ACC112 (cell line): ENCODE data around the gene PRKCZ.
A peak's percentile ranks its signal among the peaks of the same experiment; 100 is the strongest.

ENCODE experiments used
- H2AFZ ChIP-seq: fragments of 200-600 bp; sonication (generic); one replicate; pipeline ENCODE4 v1.6.0; 2017; ENCODE audit warnings: antibody characterized with exemption, low read length; ENCODE audit not compliant: unreplicated experiment
- H3K27ac ChIP-seq: fragments of 200-600 bp; sonication (generic); 2 replicates; pipeline ENCODE4 v1.5.1; 2014; ENCODE audit warnings: low read depth, mild to moderate bottlenecking, antibody characterized with exemption, low read length, moderate library complexity
- H3K27me3 ChIP-seq: fragments of 200-600 bp; sonication (generic); 2 replicates; pipeline ENCODE4 v1.6.1; 2014; ENCODE audit warnings: mild to moderate bottlenecking, antibody characterized with exemption, low read length, moderate library complexity, mixed read lengths; ENCODE audit not compliant: insufficient read depth
- H3K36me3 ChIP-seq: fragments of 200-600 bp; sonication (generic); 2 replicates; pipeline ENCODE4 v1.6.1; 2016; ENCODE audit warnings: mild to moderate bottlenecking, antibody characterized with exemption, low read length, moderate library complexity, mixed read lengths; ENCODE audit not compliant: insufficient read depth
- H3K4me1 ChIP-seq: fragments of 200-600 bp; sonication (generic); one replicate; pipeline ENCODE4 v1.6.1; 2016; ENCODE audit warnings: low read length, mixed read lengths; ENCODE audit not compliant: insufficient read depth, unreplicated experiment, control insufficient read depth
- H3K4me3 ChIP-seq: fragments of 200-600 bp; sonication (generic); 2 replicates; pipeline ENCODE4 v1.5.1; 2014; ENCODE audit warnings: mild to moderate bottlenecking, low read depth, low read length
- H3K79me2 ChIP-seq: fragments of 200-600 bp; sonication (generic); one replicate; pipeline ENCODE4 v1.6.0; 2016; ENCODE audit warnings: low read length; ENCODE audit not compliant: control insufficient read depth, unreplicated experiment, insufficient read depth

The PRKCZ gene

DNA sequence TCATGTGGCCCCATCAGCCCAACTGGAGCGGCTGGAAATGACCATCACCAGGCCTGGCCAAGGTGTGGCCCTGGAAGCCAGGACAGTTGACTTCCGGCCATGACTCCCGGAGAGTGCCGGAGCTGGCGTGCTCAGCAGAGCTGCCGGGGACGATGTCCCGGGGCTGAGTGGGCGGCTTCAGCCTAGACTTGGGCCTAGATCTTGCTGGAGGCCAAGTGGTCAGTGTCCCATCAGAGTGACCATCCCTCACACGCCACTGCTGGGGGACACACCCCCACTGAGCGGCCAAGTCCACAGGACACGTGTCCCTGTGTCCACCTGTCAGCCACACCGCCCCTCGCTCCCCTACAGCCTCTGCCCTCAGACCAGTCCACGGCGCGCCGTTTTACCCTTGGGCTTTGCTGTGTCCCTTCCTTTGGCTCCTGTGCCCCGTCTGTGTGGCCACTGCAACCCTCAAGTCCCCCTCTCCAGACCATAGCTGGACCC, 140.3 kb downstream of the PRKCZ start:
- peak overlapping the region; percentile 50; the same call in 1 of the 2 replicates for H3K27ac ChIP-seq
- H3K27me3 ChIP-seq = no peaks in the 10 kb centered on the region
- H3K4me3 ChIP-seq = peak overlapping the region; percentile 78
- H3K79me2 ChIP-seq = peaks cover 25% of the 10 kb centered on the region
- H3K4me1 ChIP-seq = peaks cover 20% of the 10 kb centered on the region
- H3K36me3 ChIP-seq = no peaks in the 10 kb centered on the region
- H2AFZ ChIP-seq = no peak overlapping the region

DNA sequence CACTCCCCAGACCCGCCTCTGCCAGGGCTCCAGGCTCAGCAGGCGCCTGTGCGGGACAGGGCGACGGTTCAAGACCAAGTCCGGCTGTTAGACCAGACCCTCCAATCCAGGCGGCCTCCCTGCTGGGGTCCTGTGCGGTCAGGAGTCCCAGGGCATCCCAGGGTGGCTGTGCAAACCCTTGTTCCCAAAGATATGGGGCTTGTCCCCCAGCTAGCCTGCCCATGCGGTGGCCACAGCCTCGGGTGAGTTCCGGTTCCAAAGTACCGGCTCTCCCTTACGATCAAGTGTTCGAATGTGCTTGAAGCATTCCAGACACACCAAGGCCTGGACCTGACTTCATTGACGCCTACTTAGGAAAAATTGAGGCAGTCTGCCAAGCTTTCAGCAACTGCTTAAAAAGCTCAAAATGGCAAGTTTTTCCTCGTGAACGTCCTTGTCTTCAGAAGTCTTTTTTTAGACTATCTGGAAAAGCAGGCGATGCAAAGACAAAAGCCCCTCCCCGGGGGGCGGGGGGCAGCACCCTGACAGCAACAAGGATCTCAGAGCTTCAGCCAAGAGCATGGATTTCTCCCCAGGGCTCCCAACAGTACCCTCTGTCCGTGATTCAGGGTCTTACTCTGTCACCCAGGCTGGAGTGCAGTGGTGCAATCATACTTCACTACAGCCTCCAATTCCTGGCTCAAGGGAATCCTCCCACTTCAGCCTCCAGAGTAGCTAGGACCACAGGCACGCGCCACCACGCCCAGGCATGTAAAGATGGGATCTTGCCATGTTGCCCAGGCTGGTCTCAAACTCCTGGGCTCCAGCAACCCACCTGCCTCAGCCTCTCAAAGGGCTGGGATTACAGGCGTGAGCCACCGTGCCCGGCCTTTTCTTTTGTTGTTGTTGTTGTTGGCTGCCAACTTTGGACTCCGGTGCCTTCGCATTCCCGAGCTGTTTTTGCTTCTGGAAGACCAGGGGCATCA, 142.1 kb downstream of the PRKCZ start:
- H2AFZ ChIP-seq = no peak overlapping the region
- H3K27me3 ChIP-seq = no peaks in the 10 kb centered on the region
- peak overlapping the region; percentile 71 for H3K4me3 ChIP-seq
- peaks cover 25% of the 10 kb centered on the region for H3K79me2 ChIP-seq
- H3K27ac ChIP-seq = no peak overlapping the region
- H3K4me1 ChIP-seq = peaks cover 20% of the 10 kb centered on the region
- H3K36me3 ChIP-seq = no peaks in the 10 kb centered on the region

DNA sequence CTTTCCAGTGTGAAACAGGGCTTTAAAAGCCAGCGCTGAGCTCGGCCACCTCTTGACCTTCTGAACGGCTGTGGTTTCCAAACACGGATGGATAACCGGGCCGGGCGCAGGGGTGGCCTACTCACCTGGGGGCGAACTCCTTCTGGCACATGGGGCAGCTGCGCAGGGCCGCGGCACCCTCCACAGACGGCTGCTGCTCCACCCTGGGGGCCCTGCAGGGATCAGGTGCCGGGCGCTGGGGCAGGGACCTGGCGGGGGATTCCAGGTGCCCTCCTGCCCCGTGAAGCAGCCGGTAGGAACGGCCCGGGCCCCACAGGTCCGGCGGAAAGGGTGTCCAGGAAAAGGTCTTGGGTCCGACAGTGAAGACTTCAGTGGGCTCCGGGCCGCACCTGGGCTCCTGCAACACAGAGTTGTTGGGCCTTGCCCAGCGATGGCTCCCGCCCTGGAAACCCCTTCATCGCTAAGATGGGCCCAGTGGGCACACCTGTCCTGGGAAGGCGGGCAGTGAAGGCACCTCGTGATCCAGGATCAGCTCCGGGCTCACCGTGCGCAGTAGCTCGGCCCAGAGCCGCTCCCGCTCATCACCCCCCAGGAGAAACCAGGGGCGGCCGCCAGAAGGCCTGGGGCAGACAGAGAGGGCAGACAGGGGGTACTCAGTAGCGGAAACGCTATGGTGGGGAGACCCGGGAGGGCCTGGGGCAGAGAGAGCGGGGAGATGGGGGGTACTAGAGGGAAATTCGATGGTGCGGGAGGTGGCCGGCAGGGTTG, 143.5 kb downstream of the PRKCZ start:
- H3K4me1 ChIP-seq = peaks cover 22% of the 10 kb centered on the region
- no peak overlapping the region for H2AFZ ChIP-seq
- no peak overlapping the region for H3K27ac ChIP-seq
- no peaks in the 10 kb centered on the region for H3K36me3 ChIP-seq
- peaks cover 25% of the 10 kb centered on the region for H3K79me2 ChIP-seq
- H3K4me3 ChIP-seq = peak overlapping the region; percentile 71
- no peaks in the 10 kb centered on the region for H3K27me3 ChIP-seq

DNA sequence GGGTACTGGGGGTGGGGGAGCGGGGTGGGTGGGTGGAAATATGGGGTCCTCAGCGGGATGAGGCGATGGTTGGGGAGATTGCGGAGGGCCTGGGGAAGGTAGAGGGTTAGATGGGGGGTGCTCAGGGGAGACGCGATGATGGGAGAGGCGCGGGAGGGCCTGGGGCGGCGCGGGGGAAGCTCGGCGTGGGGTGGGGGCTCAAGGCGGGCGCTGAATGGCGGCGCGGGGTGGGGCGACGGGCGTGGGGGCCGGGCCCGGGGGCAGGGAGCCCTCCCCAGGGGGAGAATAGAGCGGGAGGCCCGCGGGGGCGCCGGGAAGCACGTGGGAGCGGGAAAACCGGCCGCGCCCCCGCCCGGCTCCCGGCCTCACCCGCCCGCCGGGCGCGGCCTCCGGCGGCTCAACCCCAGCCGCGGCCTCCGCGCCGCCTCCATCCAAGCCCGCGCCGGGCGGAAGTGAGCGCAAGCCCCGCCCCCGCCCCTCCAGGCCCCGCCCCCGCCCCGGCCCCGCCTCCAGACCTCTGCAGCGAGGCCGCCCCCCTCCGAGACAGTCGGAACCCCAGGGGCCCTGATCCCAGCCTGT, 144.2 kb downstream of the PRKCZ start, which contains the start of gene FAAP20:
TSS of gene FAAP20 (minus strand) at position 454 of the 579 bp plus-strand sequence. CDS start at position 431, 23 bp downstream.
- peak within 1 kb of the TSS; percentile 66 for H3K27ac ChIP-seq

DNA sequence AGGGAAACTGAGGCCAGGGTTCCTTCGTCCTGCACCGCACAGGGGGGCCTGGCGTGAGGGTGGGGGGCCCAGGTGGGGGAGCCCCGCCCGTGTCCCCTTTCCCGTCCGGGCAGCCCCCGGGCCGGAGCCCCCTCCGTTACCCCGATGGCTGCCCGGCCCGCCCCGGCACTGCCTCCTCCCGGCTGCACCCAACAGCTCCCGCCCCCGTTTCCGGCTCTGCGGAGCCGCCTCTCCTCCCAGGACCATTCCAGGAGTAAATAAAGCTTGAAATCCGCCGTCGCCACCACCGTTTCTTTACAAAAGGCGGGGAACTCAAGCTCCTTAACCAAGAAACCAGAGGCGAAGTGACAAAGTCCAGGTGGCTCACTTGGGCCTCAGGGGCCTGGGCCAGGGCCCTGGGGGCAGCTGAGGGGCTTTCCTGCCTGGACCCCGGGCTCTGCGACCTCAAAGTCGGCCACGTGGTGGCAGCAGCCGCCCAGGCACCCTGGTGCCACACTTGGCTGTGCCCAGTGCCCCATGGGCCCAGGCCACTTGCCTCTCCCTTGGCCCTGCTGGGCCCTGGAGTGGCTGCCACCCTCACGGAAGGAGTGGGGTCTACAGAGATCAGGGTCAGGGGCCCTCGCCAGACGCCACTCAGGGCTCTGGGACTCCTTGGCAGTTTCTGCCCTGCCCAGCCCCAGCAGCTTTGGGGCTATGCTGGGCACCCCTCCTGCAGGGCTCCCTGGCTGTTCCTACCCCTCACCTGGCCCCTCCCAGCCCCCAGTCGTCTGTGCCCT, 144.9 kb downstream of the PRKCZ start:
- H3K27ac ChIP-seq = peak overlapping the region; percentile 66
- peak overlapping the region; percentile 71 for H3K4me3 ChIP-seq
- no peaks in the 10 kb centered on the region for H3K36me3 ChIP-seq
- H3K27me3 ChIP-seq = no peaks in the 10 kb centered on the region
- peaks cover 26% of the 10 kb centered on the region for H3K4me1 ChIP-seq
- H2AFZ ChIP-seq = peak overlapping the region; percentile 65
- H3K79me2 ChIP-seq = peaks cover 25% of the 10 kb centered on the region

More for the DNA sequence above, 144.2 kb downstream of the PRKCZ start, which contains the start of gene FAAP20:
- Histone ChIP-seq H3K79me2 (peaks cover 25% of the 10 kb centered on the region), H2AFZ (peak within 1 kb of the TSS; percentile 65), H3K27me3 (no peaks in the 10 kb centered on the region), H3K4me3 (peak within 1 kb of the TSS; percentile 71), H3K4me1 (peaks cover 26% of the 10 kb centered on the region), H3K36me3 (no peaks in the 10 kb centered on the region)

DNA sequence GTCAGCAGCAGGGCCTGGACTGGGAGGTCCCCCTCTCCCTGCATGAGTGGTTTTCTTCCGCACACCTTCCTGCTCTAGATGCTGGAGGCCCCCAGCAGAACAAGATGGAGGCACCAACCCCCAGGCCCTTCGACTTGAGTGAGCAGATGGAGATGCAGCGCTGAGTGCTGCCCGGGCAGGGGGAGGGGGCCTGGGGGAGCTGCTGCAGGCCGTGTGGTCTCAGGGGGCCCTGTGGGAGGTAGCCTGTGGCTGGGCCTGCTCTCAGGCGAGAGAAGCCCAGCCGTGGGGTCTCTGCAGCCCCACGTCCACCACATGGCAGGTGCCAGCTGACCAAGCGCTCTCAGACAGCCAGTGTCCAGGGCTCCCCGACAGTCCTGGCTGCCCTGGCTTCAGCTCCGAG, 145.6 kb downstream of the PRKCZ start:
- peaks cover 23% of the 10 kb centered on the region for H3K4me1 ChIP-seq
- peaks cover 29% of the 10 kb centered on the region for H3K79me2 ChIP-seq
- H2AFZ ChIP-seq = no peak overlapping the region
- no peaks in the 10 kb centered on the region for H3K36me3 ChIP-seq
- no peaks in the 10 kb centered on the region for H3K27me3 ChIP-seq
- no peak overlapping the region for H3K4me3 ChIP-seq
- no peak overlapping the region for H3K27ac ChIP-seq

DNA sequence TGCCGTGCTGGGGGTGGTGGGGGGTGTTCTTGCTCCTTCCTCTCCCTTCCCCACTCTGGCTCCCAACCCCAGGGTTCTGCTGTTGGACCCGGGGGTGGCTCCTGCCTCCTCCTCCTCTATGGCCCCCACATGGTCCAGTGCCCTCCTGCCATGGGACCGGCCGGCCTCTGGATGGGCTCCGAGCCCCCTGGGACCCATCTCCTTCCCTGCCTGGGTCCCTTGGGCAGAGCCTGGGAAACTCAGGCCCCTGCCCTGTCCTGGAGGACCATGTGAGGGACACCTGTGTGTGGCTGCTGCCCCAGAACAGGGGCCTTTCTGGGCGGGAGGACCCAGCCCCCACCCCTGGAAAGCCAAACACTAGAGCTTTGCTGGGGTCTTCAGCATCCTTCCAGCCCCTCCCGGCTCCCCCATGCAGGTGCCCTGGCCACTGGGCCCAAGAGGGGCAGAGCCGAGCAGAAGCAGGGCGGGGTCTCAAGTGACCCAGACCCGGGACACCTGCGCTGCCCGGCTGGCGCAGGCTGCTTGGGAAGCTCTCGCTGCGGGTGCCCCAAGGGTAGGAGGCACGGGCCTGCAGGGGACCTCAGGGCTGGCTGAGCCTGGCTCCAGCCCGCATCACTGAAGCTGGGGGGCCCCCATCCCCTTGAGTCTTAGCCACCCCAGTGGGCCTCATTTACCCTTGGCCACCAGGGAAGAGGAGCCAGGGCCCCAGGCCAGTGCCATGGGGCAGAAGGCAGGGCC, 146.9 kb downstream of the PRKCZ start:
- Histone ChIP-seq H3K4me1 (peaks cover 18% of the 10 kb centered on the region), H3K4me3 (no peak overlapping the region), H3K36me3 (no peaks in the 10 kb centered on the region), H3K27ac (no peak overlapping the region), H2AFZ (no peak overlapping the region), H3K27me3 (no peaks in the 10 kb centered on the region), H3K79me2 (peaks cover 22% of the 10 kb centered on the region)

DNA sequence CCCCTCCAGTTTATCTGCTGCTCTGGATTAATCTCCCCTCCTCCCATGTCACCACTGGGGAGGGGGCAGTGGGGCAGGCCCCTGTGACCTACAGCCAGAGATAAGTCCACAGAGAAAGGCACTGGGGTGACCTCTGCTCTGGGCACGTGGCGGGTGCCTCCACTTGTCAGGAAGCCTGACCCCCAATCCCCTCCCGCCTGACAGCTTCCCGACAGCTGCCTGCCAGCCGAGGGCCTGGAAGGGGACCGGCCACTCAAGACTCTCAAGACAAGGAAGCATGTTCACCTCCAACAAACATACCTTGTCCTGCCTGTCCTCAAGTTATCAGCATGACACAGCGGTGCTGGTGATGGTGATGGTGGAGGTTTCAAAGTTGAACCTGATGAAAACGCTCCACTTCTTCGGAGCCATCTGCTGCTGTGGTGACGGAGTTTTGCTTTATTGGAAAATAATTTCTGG, 147.5 kb downstream of the PRKCZ start:
- Histone ChIP-seq H3K27me3 (no peaks in the 10 kb centered on the region), H3K4me3 (no peak overlapping the region), H3K36me3 (no peaks in the 10 kb centered on the region), H3K79me2 (peaks cover 18% of the 10 kb centered on the region), H2AFZ (no peak overlapping the region), H3K4me1 (peaks cover 15% of the 10 kb centered on the region), H3K27ac (no peak overlapping the region)

DNA sequence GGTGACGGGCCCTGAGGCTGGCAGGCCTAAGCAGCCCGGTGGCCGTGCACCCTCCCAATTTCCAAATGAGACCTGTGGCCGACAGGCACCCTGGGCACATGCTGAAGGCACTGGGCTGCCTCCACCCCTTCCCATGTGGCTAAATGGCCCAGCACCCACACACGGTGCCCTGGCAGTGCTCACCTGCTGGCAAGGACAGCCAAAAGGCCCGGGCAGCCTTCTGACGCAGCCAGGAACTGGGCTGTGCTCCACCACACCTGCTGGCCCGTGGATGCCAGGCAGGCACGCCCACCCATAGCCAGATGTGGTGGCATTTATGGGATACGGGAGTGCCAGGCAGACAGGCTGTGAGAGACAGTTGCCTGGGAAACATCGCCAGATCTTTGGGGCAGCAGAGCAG, 148.4 kb downstream of the PRKCZ start:
- Histone ChIP-seq H3K4me1 (peaks cover 11% of the 10 kb centered on the region), H3K4me3 (peak overlapping the region; percentile 76; the same call in 1 of the 2 replicates), H3K36me3 (no peaks in the 10 kb centered on the region), H3K27me3 (no peaks in the 10 kb centered on the region), H3K27ac (peak overlapping the region; percentile 53; the same call in 1 of the 2 replicates), H3K79me2 (peaks cover 9% of the 10 kb centered on the region), H2AFZ (no peak overlapping the region)
